CD4-positive, alpha-beta memory T cell (primary cell): Measurements from ENCODE around the gene WARS2. TPM values are rescaled to one million over a fixed set of nuclear protein-coding genes. Genes with fewer than 3 reads are reported as not detected.

Experiments
- CTCF ChIA-PET: fragments of 350-600 bp; sonication (Branson Sonifier 250); formaldehyde crosslinking; loops from one replicate; lab custom pipeline; 2021; ENCODE audit warnings: inconsistent platforms; ENCODE audit not compliant: partially characterized antibody; lab: Charles Lee
- POLR2A ChIA-PET: fragments of 350-600 bp; sonication (Branson Sonifier 250); formaldehyde crosslinking; loops from one replicate; lab custom pipeline; 2021; ENCODE audit not compliant: partially characterized antibody; lab: Charles Lee
- DNase-seq, 5 donors: peaks; one replicate each; pipeline versions ENCODE4 v3.0.0 to v3.0.0-alpha.2; 2020 to 2022; ENCODE audit warnings: mixed read lengths in 1 of 5
- H3K27ac ChIP-seq: one replicate; pipeline ENCODE4 v1.7.0; 2013; ENCODE audit warnings: low read depth, low read length
- H3K27me3 ChIP-seq: 2 replicates; pipeline ENCODE4 v1.7.0; 2013; ENCODE audit warnings: mild to moderate bottlenecking, low read length, moderate library complexity; ENCODE audit not compliant: insufficient read depth
- H3K36me3 ChIP-seq: 2 replicates; pipeline ENCODE4 v1.7.0; 2013; ENCODE audit warnings: mild to moderate bottlenecking, low read length, moderate library complexity; ENCODE audit not compliant: insufficient read depth
- H3K4me1 ChIP-seq: 2 replicates; pipeline ENCODE4 v1.7.0; 2013; ENCODE audit warnings: mild to moderate bottlenecking, low read length, moderate library complexity; ENCODE audit not compliant: insufficient read depth
- H3K4me3 ChIP-seq, 2 donors: one replicate each; pipeline ENCODE4 v1.7.0; 2013; ENCODE audit warnings: low read length in 2 of 2, mild to moderate bottlenecking in 1 of 2
- H3K9me3 ChIP-seq, 2 donors: one replicate each; pipeline ENCODE4 v1.7.0; 2013; ENCODE audit warnings: low read length in 2 of 2, control low read depth in 1 of 2; ENCODE audit not compliant: control insufficient read depth in 1 of 2
- H3K27ac Mint-ChIP-seq, 7 donors: one replicate each; pipeline ENCODE4 v1.8.0; 2020 to 2021; ENCODE audit warnings: mixed read lengths in 7 of 7, mild to moderate bottlenecking in 6 of 7, inconsistent platforms in 3 of 7, moderate library complexity in 3 of 7
- H3K27me3 Mint-ChIP-seq, 2 donors: one replicate each; pipeline ENCODE4 v1.8.0; 2020 to 2021; ENCODE audit warnings: mixed read lengths in 2 of 2
- H3K36me3 Mint-ChIP-seq, 2 donors: one replicate each; pipeline ENCODE4 v1.8.0; 2020 to 2021; ENCODE audit warnings: mixed read lengths in 2 of 2, inconsistent platforms in 1 of 2, mild to moderate bottlenecking in 1 of 2
- H3K4me1 Mint-ChIP-seq, 4 donors: one replicate each; pipeline ENCODE4 v1.8.0; 2020 to 2021; ENCODE audit warnings: mixed read lengths in 4 of 4, mild to moderate bottlenecking in 1 of 4
- H3K4me3 Mint-ChIP-seq, 8 donors: one replicate each; pipeline ENCODE4 v1.8.0; 2020 to 2021; ENCODE audit warnings: mixed read lengths in 8 of 8, mild to moderate bottlenecking in 7 of 8, moderate library complexity in 6 of 8, inconsistent platforms in 3 of 8
- H3K9me3 Mint-ChIP-seq, 8 donors: one replicate each; pipeline ENCODE4 v1.8.0; 2020 to 2021; ENCODE audit warnings: mixed read lengths in 8 of 8, mild to moderate bottlenecking in 5 of 8, inconsistent platforms in 3 of 8, moderate library complexity in 1 of 8
- intact Hi-C: fragments of 100-400 bp; cut with micrococcal nuclease; formaldehyde crosslinking; loops from one replicate; pipeline ENCODE4 v1.15.1; 2023
- polyA plus RNA-seq, 2 donors: library from polyadenylated mRNA; unstranded; fragments of 300-500 nt; fragmentation: Illumina TruSeq; gene quantifications; one replicate each; pipeline ENCODE4 v1.2.3, GENCODE V29; 2021
- total RNA-seq, 2 experiments: library from RNA; stranded (reverse); gene quantifications; one replicate each; pipeline ENCODE4 v1.2.3, GENCODE V29; 2021

The WARS2 gene
- total and polyA plus RNA-seq, 4 experiments from 2014 or later, result 6.9 to 12.4 (median 10.4) TPM

DNA sequence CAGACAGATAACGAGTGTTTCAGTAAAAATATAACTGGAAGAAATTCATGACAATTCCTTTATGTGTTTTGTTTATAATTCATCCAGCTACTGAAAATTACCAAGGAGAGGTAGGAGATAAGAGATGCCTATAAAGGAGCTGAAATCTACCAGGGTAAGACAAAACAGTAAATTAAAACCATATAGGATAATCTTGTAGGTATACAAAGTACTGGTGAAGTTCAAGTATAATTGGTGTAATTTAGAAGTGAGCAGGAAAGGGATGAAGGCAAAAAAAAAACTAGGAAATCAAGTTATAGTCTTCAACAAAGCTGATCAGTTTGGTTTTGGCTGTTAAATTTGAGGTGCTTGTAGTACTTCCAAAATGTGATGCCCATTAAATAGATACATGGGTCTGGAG is 1.2 kb upstream of the WARS2 start:
- no peak for DNase-seq
- ChIA-PET CTCF (interaction anchor here (0.9 to 1.1 kb wide), 2 partner anchors 7 to 18 kb away, joined by 3 read pairs; no protein-coding TSS in a partner anchor), POLR2A (interaction anchor here (1.0 kb wide), 1 partner anchor 16 kb away, joined by 4 read pairs; no protein-coding TSS in a partner anchor)
- Mint-ChIP-seq H3K27ac (no peak overlapping the region), H3K36me3 (peaks cover 7% of the 10 kb centered on the region in 2 donors), H3K4me1 (peaks cover 14 to 44% (median 18%) of the 10 kb centered on the region in 4 donors), H3K27me3 (no peaks in the 10 kb centered on the region), H3K9me3 (no peaks in the 10 kb centered on the region), H3K4me3 (peak overlapping the region in 3 of 8 donors; percentile 19 to 59 (median 48))
- no peaks in the 10 kb centered on the region for H3K36me3 ChIP-seq
- H3K27ac ChIP-seq, result no peak overlapping the region
- intact Hi-C loops, result loop anchor here (5.0 kb wide), 2 partner anchors 1214 to 1534 kb away; partner anchors contain the start of genes GDAP2, TENT5C and WDR3
- H3K9me3 ChIP-seq, result no peaks in the 10 kb centered on the region
- H3K4me1 ChIP-seq, result peaks cover 27% of the 10 kb centered on the region
- no peaks in the 10 kb centered on the region for H3K27me3 ChIP-seq
- H3K4me3 ChIP-seq, result no peak overlapping the region

DNA sequence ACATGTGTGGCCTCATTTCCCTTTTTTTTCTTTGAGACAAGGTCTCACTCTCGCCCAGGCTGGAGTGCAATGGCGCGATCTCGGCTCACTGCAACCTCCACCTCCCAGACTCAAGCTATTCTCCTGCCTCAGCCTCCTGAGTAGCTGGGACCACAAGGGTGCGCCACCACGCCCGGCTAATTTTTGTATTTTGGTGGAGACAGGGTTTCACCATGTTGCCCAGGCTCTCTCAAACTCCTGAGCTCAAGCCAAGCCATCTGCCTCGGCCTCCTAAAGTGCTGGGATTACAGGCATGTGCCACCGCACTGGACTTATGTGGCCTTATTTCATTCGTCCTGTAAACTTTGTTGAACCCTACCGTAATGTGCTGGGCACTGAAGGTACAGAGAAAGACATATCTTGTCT is 569 bp upstream of the WARS2 start:
- intact Hi-C loops, result loop anchor here (5.0 kb wide), 2 partner anchors 1214 to 1534 kb away; partner anchors contain the start of genes GDAP2, TENT5C and WDR3
- no peaks in the 10 kb centered on the region for H3K9me3 ChIP-seq
- peak overlapping the region; percentile 97 for H3K27ac ChIP-seq
- Mint-ChIP-seq H3K27me3 (no peaks in the 10 kb centered on the region), H3K9me3 (no peaks in the 10 kb centered on the region), H3K4me1 (peaks cover 8 to 37% (median 16%) of the 10 kb centered on the region in 4 donors), H3K4me3 (no peak overlapping the region), H3K36me3 (peaks cover 6 to 7% of the 10 kb centered on the region in 2 donors), H3K27ac (no peak overlapping the region)
- H3K4me3 ChIP-seq, result peak overlapping the region; percentile 63 to 67
- ChIA-PET POLR2A (interaction anchor here (1.0 to 1.8 kb wide), 3 partner anchors 9 to 17 kb away, joined by 3 to 5 read pairs (median 4); no protein-coding TSS in a partner anchor), CTCF (interaction anchor here (0.7 to 1.4 kb wide), 6 partner anchors 8 to 533 kb away, joined by 3 read pairs; no protein-coding TSS in a partner anchor)
- no peaks in the 10 kb centered on the region for H3K36me3 ChIP-seq
- no peaks in the 10 kb centered on the region for H3K27me3 ChIP-seq
- peak in 2 of 5 donors; percentile 38 to 41 for DNase-seq
- H3K4me1 ChIP-seq, result peaks cover 27% of the 10 kb centered on the region

DNA sequence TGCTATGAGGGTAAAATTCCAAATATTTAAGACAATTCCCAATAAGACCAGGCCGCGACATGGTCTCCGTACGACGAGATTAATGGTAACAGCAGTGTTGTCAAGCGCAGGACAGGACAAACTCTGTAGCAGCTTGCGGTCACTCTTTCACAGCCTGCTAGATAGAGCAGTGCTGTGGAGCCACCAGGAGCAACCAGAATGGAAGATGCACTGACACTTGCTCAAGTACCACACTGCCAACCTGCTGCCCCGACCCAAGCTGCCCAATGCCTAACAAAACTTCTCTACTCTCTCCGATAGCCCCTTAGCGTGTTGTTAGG is 636 bp downstream of the WARS2 start:
- no peak overlapping the region for H3K27ac Mint-ChIP-seq
- POLR2A ChIA-PET, result interaction anchor here (1.4 to 1.8 kb wide), 2 partner anchors 10 kb away, joined by 3 to 5 read pairs; no protein-coding TSS in a partner anchor
- intact Hi-C loops, result loop anchor here (5.0 kb wide), 2 partner anchors 1213 to 1533 kb away; partner anchors contain the start of genes GDAP2, TENT5C and WDR3

DNA sequence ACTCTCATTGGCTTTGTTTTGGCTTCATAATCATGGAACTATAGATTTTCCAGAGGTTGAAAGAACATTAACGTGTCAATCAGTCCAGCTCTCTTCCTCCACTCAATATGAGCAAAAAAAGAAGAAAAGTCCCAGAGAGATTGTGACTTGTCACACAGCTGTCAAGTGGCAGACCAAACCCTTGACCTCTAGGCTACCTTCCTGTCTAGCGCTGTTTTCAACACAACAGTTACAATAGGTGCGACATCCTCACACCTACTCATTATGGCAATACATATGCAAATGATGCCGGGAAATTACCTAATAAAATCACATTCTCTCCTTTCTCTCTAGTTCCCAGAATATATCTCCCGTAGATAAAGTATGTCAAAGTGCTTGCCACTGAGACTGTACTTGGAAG is 1.1 kb downstream of the WARS2 start:
- POLR2A ChIA-PET, result interaction anchor here (1.8 kb wide), 1 partner anchor 11 kb away, joined by 5 read pairs; no protein-coding TSS in a partner anchor
- Histone ChIP-seq H3K36me3 (no peaks in the 10 kb centered on the region), H3K4me1 (peaks cover 27% of the 10 kb centered on the region), H3K27me3 (no peaks in the 10 kb centered on the region), H3K9me3 (no peaks in the 10 kb centered on the region), H3K4me3 (peak overlapping the region; percentile 63 to 67), H3K27ac (peak overlapping the region; percentile 97)
- intact Hi-C loops, result no loop called here
- H3K4me3 Mint-ChIP-seq, result no peak overlapping the region
- H3K27me3 Mint-ChIP-seq, result no peaks in the 10 kb centered on the region
- H3K4me1 Mint-ChIP-seq, result peaks cover 0 to 26% (median 14%) of the 10 kb centered on the region in 4 donors
- H3K27ac Mint-ChIP-seq, result no peak overlapping the region
- CTCF ChIA-PET, result no interaction called here
- peaks cover 3% of the 10 kb centered on the region in 2 donors for H3K36me3 Mint-ChIP-seq
- peak; percentile 41 to 86 (median 69) for DNase-seq
- no peaks in the 10 kb centered on the region for H3K9me3 Mint-ChIP-seq

More for the DNA sequence above, 636 bp downstream of the WARS2 start:
- peaks cover 3% of the 10 kb centered on the region in 2 donors for H3K36me3 Mint-ChIP-seq
- H3K4me1 Mint-ChIP-seq, result peaks cover 0 to 30% (median 14%) of the 10 kb centered on the region in 4 donors
- no peaks in the 10 kb centered on the region for H3K27me3 ChIP-seq
- H3K9me3 Mint-ChIP-seq, result no peaks in the 10 kb centered on the region
- H3K27ac ChIP-seq, result peak overlapping the region; percentile 97
- no peaks in the 10 kb centered on the region for H3K9me3 ChIP-seq
- no peak overlapping the region for H3K4me3 Mint-ChIP-seq
- H3K36me3 ChIP-seq, result no peaks in the 10 kb centered on the region
- no peak for DNase-seq
- H3K27me3 Mint-ChIP-seq, result no peaks in the 10 kb centered on the region
- H3K4me1 ChIP-seq, result peaks cover 27% of the 10 kb centered on the region
- H3K4me3 ChIP-seq, result peak overlapping the region; percentile 63 to 67
- CTCF ChIA-PET, result interaction anchor here (1.1 to 1.4 kb wide), 2 partner anchors 18 to 135 kb away, joined by 3 read pairs; no protein-coding TSS in a partner anchor

DNA sequence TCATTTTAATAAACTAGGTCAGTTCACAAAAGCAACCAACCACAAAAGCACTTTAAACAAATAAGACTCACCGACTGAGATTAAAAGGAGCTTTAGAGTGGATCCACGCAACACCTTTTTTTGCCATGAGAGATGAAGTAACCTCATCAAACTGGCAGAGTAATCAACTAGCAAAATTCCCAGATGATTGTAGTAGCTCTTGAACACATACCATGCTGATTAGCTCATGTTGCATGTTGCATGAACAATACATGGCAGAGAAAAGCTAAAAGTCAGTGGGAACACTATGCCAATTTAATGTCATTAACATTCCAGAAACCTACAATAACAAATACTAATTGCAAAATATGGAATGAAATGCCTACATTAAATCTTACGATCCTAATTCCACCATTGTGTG is 4.1 kb downstream of the WARS2 start:
- H3K9me3 ChIP-seq, result no peaks in the 10 kb centered on the region
- H3K27me3 ChIP-seq, result no peaks in the 10 kb centered on the region
- Mint-ChIP-seq H3K9me3 (no peaks in the 10 kb centered on the region), H3K4me3 (no peak overlapping the region), H3K27me3 (no peaks in the 10 kb centered on the region), H3K36me3 (peaks cover 0 to 14% of the 10 kb centered on the region in 2 donors), H3K4me1 (peaks cover 0 to 9% (median 4%) of the 10 kb centered on the region in 4 donors), H3K27ac (no peak overlapping the region)
- DNase-seq, result no peak
- H3K27ac ChIP-seq, result no peak overlapping the region
- no peaks in the 10 kb centered on the region for H3K36me3 ChIP-seq
- no peak overlapping the region for H3K4me3 ChIP-seq
- peaks cover 15% of the 10 kb centered on the region for H3K4me1 ChIP-seq
- CTCF ChIA-PET, result no interaction called here
- POLR2A ChIA-PET, result no interaction called here
- intact Hi-C loops, result no loop called here

DNA sequence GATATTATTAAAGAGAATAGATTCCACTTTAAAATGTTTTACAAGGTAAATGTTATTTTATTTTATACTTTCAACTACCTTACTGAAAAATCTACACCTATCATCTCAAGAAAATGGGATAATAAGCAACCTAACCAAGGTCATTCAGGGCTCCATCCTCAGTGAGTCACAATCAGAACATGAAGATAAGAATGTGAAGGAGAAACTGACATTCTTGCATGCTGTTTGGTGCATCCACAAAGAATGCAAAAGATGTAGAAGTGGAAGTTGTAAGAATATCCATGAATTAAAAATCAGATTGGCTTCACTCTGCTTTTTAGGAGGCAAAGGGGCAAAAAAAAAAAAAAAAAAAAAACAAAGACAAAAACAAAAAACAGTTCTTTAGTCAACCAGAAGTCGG is 6.5 kb downstream of the WARS2 start:
- CTCF ChIA-PET, result no interaction called here
- H3K9me3 Mint-ChIP-seq, result no peaks in the 10 kb centered on the region
- no peak overlapping the region for H3K27ac Mint-ChIP-seq

DNA sequence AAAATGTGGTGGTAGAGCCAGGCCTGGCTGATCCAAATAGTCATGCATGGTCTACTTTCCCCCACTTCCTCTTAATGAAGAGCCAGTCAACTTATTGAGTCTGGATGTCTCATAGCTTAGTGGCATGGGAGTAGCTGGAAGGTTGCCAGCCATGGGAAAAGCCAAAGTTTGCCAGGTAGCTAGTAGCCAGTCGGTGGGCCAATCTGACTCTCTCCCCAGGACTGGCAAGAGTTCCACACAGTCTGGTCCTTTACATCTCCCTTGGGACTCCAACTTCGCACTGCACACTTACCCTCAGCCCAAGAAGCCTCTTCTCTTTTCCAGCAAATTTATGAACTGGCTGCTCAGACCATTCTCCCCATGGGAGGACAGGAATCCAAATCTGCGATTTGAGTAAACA is 8.3 kb downstream of the WARS2 start:
- H3K9me3 ChIP-seq, result no peaks in the 10 kb centered on the region
- CTCF ChIA-PET, result no interaction called here

More for the DNA sequence above, 6.5 kb downstream of the WARS2 start:
- Histone ChIP-seq H3K36me3 (no peaks in the 10 kb centered on the region), H3K4me3 (no peak overlapping the region), H3K27ac (no peak overlapping the region), H3K27me3 (no peaks in the 10 kb centered on the region), H3K9me3 (no peaks in the 10 kb centered on the region), H3K4me1 (no peaks in the 10 kb centered on the region)
- H3K27me3 Mint-ChIP-seq, result no peaks in the 10 kb centered on the region
- peaks cover 5 to 24% of the 10 kb centered on the region in 2 donors for H3K36me3 Mint-ChIP-seq
- POLR2A ChIA-PET, result no interaction called here
- H3K4me1 Mint-ChIP-seq, result peaks cover 0 to 5% (median 0%) of the 10 kb centered on the region in 4 donors
- no peak overlapping the region for H3K4me3 Mint-ChIP-seq
- intact Hi-C loops, result no loop called here
- DNase-seq, result no peak

More for the DNA sequence above, 8.3 kb downstream of the WARS2 start:
- POLR2A ChIA-PET, result no interaction called here
- Mint-ChIP-seq H3K4me1 (peaks cover 0 to 3% (median under 1%) of the 10 kb centered on the region in 4 donors), H3K9me3 (peaks cover 0 to 2% (median 0%) of the 10 kb centered on the region in 8 donors), H3K4me3 (no peak overlapping the region), H3K27ac (peak overlapping the region in 2 of 7 donors; percentile 7 to 22), H3K36me3 (peaks cover 5 to 28% of the 10 kb centered on the region in 2 donors), H3K27me3 (no peaks in the 10 kb centered on the region)
- Histone ChIP-seq H3K27me3 (no peaks in the 10 kb centered on the region), H3K36me3 (no peaks in the 10 kb centered on the region), H3K4me3 (no peak overlapping the region), H3K4me1 (no peaks in the 10 kb centered on the region), H3K27ac (no peak overlapping the region)
- intact Hi-C loops, result no loop called here
- no peak for DNase-seq
